ENCODE data around the gene ATP9B.

Gene ATP9B

GRCh38 chr18:79241755-79242154, 172.6 kb downstream of the ATP9B start:
- no peak overlapping the region; the same call in 1 of the 2 replicates for H3K27ac ChIP-seq
- no peak for TF ChIP-seq CTCF (conservative IDR thresholded peaks at IDR 0.05)

GRCh38 chr18:79242246-79242645, 173.1 kb downstream of the ATP9B start:
- no peak overlapping the region; the same call in 1 of the 2 replicates for H3K27ac ChIP-seq
- no peak for TF ChIP-seq CTCF (conservative IDR thresholded peaks at IDR 0.05)

- no peak overlapping the region for H3K27ac ChIP-seq
- TF ChIP-seq CTCF (conservative IDR thresholded peaks at IDR 0.05) = no peak
These were observed 176.4 kb downstream of the ATP9B start for GRCh38 chr18:79245517-79246001.

GRCh38 chr18:79246309-79247108, 177.3 kb downstream of the ATP9B start:
- peak; percentile 98 for TF ChIP-seq CTCF (conservative IDR thresholded peaks at IDR 0.05)
- peak overlapping the region; percentile 58 for H3K27ac ChIP-seq

GRCh38 chr18:79248495-79249060, 179.4 kb downstream of the ATP9B start:
- no peak overlapping the region for H3K27ac ChIP-seq
- no peak for TF ChIP-seq CTCF (conservative IDR thresholded peaks at IDR 0.05)

GRCh38 chr18:79250301-79250981, 181.2 kb downstream of the ATP9B start:
- no peak for TF ChIP-seq CTCF (conservative IDR thresholded peaks at IDR 0.05)

GRCh38 chr18:79251021-79251420, 181.8 kb downstream of the ATP9B start:
- TF ChIP-seq CTCF (conservative IDR thresholded peaks at IDR 0.05) = no peak

More at GRCh38 chr18:79250301-79250981, 181.2 kb downstream of the ATP9B start:
- no peak overlapping the region for H3K27ac ChIP-seq

More at GRCh38 chr18:79251021-79251420, 181.8 kb downstream of the ATP9B start:
- H3K27ac ChIP-seq = no peak overlapping the region
